B cell (primary cell): Measurements from ENCODE around the gene PRSS21. TPM values are rescaled to one million over a fixed set of nuclear protein-coding genes. Genes with fewer than 3 reads are reported as not detected.

ENCODE experiments used
- ATAC-seq: fragments of 200-7000 bp; cut with Tn5 transposase; one replicate; pipeline ENCODE4 v1.10.0; 2021; ENCODE audit warnings: low read depth, mild to moderate bottlenecking, moderate number of reproducible peaks, moderate library complexity
- CTCF ChIA-PET: fragments of 350-600 bp; sonication (Branson Sonifier 250); formaldehyde crosslinking; loops from one replicate; lab custom pipeline; 2021; ENCODE audit warnings: antibody characterized with exemption, inconsistent platforms; lab: Charles Lee
- POLR2A ChIA-PET: fragments of 350-600 bp; sonication (Branson Sonifier 250); formaldehyde crosslinking; loops from one replicate; lab custom pipeline; 2021; ENCODE audit warnings: antibody characterized with exemption; lab: Charles Lee
- DNase-seq: peaks from one replicate; pipeline ENCODE4 v3.0.0; 2013
- H2AFZ ChIP-seq: 2 replicates; pipeline ENCODE4 v1.6.1; 2012; ENCODE audit warnings: mild to moderate bottlenecking, low read depth, low read length; ENCODE audit not compliant: insufficient read depth, poor library complexity, severe bottlenecking
- H3K27ac ChIP-seq, 2 donors: 1 replicate in 1 of 2; 2 replicates in 1 of 2; pipeline ENCODE4 v1.5.1; 2012 to 2013; ENCODE audit warnings: low read length in 2 of 2, mild to moderate bottlenecking in 2 of 2, moderate library complexity in 1 of 2
- H3K27me3 ChIP-seq, 4 experiments: fragments of 200-600 bp in 1 of 4; sonication (generic) in 1 of 4; replicated peaks in 1 of 4; 1 replicate in 2 of 4; 2 replicates in 2 of 4; pipeline versions ENCODE4 v1.6.1 to v1.7.0; 2013 to 2016; ENCODE audit warnings: low read length in 3 of 4, mild to moderate bottlenecking in 2 of 4, mixed read lengths in 1 of 4, moderate library complexity in 1 of 4; ENCODE audit not compliant: insufficient read depth in 4 of 4, control insufficient read depth in 3 of 4; ENCODE audit errors: control extremely low read depth in 1 of 4
- H3K36me3 ChIP-seq, 2 experiments: replicated peaks in 1 of 2; 1 replicate in 1 of 2; 2 replicates in 1 of 2; pipeline versions ENCODE4 v1.6.1 to v1.7.1; 2013; ENCODE audit warnings: low read length in 1 of 2; ENCODE audit not compliant: insufficient read depth in 2 of 2, control insufficient read depth in 1 of 2; ENCODE audit errors: control extremely low read depth in 1 of 2, extremely low read depth in 1 of 2
- H3K4me1 ChIP-seq, 2 donors: fragments of 200-600 bp in 1 of 2; sonication (generic) in 1 of 2; 1 replicate in 1 of 2; 2 replicates in 1 of 2; pipeline versions ENCODE4 v1.5.1 to v1.6.1; 2013 to 2017; ENCODE audit warnings: low read length in 2 of 2; ENCODE audit not compliant: control insufficient read depth in 2 of 2, insufficient read depth in 2 of 2
- H3K4me2 ChIP-seq: replicated peaks from 2 replicates; pipeline ENCODE3; 2012; ENCODE audit warnings: mild to moderate bottlenecking, low read depth, low read length; ENCODE audit not compliant: poor library complexity, severe bottlenecking
- H3K4me3 ChIP-seq, 5 experiments: fragments of 200-600 bp in 1 of 5; sonication (generic) in 1 of 5; 1 replicate in 3 of 5; 2 replicates in 2 of 5; pipeline versions ENCODE4 v1.5.1 to v1.7.0; 2011 to 2016; ENCODE audit warnings: low read length in 4 of 5, mild to moderate bottlenecking in 4 of 5, low read depth in 2 of 5, control low read depth in 1 of 5, moderate library complexity in 1 of 5; ENCODE audit not compliant: insufficient read depth in 1 of 5; ENCODE audit errors: control extremely low read depth in 1 of 5, extremely low read depth in 1 of 5
- H3K79me2 ChIP-seq: fragments of 200-600 bp; sonication (generic); one replicate; pipeline ENCODE4 v1.6.0; 2016; ENCODE audit warnings: low read length; ENCODE audit not compliant: control insufficient read depth, insufficient read depth
- H3K9ac ChIP-seq: fragments of 200-600 bp; sonication (generic); 2 replicates; pipeline ENCODE4 v1.6.1; 2017; ENCODE audit warnings: mild to moderate bottlenecking, low read length, moderate library complexity
- H3K9me3 ChIP-seq, 3 donors: one replicate each; pipeline versions ENCODE4 v1.6.1 to v1.7.1; 2013; ENCODE audit warnings: low read length in 2 of 3; ENCODE audit not compliant: control insufficient read depth in 2 of 3, insufficient read depth in 1 of 3; ENCODE audit errors: control extremely low read depth in 1 of 3
- H4K20me1 ChIP-seq: 2 replicates; pipeline ENCODE4 v1.6.0; 2012; ENCODE audit warnings: mild to moderate bottlenecking, low read length; ENCODE audit not compliant: insufficient read depth, control insufficient read depth, poor library complexity, severe bottlenecking
- H3K27ac Mint-ChIP-seq: one replicate; pipeline ENCODE4 v1.8.0; 2021; ENCODE audit warnings: mixed read lengths
- H3K27me3 Mint-ChIP-seq: one replicate; pipeline ENCODE4 v1.8.0; 2021; ENCODE audit warnings: mixed read lengths
- H3K4me1 Mint-ChIP-seq: one replicate; pipeline ENCODE4 v1.8.0; 2021; ENCODE audit warnings: mixed read lengths
- H3K4me3 Mint-ChIP-seq: one replicate; pipeline ENCODE4 v1.8.0; 2021; ENCODE audit warnings: mixed read lengths
- H3K9me3 Mint-ChIP-seq: one replicate; pipeline ENCODE4 v1.8.0; 2022; ENCODE audit warnings: mixed read lengths; ENCODE audit not compliant: insufficient read depth
- CTCF ChIP-seq: fragments of 200-600 bp; IDR thresholded peaks from one replicate; pipeline ENCODE4 v1.8.0; 2022; ENCODE audit warnings: antibody characterized with exemption, mild to moderate bottlenecking
- EZH2 ChIP-seq: IDR thresholded peaks from 2 replicates; pipeline ENCODE4 v1.6.1; 2012; ENCODE audit warnings: borderline replicate concordance, low read depth, mild to moderate bottlenecking, moderate library complexity, low read length; ENCODE audit not compliant: insufficient read depth, poor library complexity, severe bottlenecking
- WGBS: methylation state at CpG from one replicate; pipeline ENCODE4 v1.1.5; 2013; ENCODE audit warnings: missing lambda C conversion rate; ENCODE audit not compliant: insufficient coverage; 5-methylcytosine and 5-hydroxymethylcytosine counted together
- intact Hi-C: fragments of 100-400 bp; cut with micrococcal nuclease; formaldehyde crosslinking; loops from one replicate; pipeline ENCODE4 v1.10.0; 2022
- polyA plus RNA-seq: library from polyadenylated mRNA; depleted of rRNA; stranded (reverse); fragments of >200 nt; gene quantifications from 2 replicates; pipeline ENCODE4 v1.2.3, GENCODE V29; 2012
- total RNA-seq, 2 donors: library from RNA; stranded (reverse); fragments of 120-200 nt in 1 of 2; gene quantifications; 1 replicate in 1 of 2; 2 replicates in 1 of 2; pipeline versions ENCODE4 v1.2.3 to v1.2.4, GENCODE V29; 2013 to 2022

Gene PRSS21
- total and polyA plus RNA-seq, 2 donors (not counting 1 experiment from before 2014, with no cell fraction given) = 2.0 to 5.8 TPM

DNA sequence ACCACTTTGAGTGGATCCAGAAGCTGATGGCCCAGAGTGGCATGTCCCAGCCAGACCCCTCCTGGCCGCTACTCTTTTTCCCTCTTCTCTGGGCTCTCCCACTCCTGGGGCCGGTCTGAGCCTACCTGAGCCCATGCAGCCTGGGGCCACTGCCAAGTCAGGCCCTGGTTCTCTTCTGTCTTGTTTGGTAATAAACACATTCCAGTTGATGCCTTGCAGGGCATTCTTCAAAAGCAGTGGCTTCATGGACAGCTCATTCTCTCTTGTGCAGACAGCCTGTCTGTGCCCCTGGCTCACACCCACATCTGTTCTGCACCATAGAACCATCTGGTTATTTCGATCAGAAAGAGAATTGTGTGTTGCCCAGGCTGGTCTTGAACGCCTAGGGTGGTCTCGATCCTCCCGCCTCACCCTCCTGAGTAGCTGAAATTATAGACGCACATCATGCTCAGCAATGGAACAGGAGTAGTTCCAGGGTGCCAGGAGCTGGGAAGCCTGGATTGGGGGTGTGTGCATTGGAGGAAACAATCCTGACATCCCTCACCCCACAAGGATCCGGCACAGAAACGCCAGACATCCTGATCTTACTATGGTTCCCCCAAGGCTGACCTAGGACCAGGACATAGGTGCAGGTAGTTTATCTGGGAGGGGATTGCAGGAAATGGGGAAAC, 4.6 kb downstream of the PRSS21 start:
- Histone ChIP-seq H3K4me3 (no peak overlapping the region), H3K4me2 (no peak overlapping the region), H3K36me3 (no peaks in the 10 kb centered on the region), H2AFZ (no peak overlapping the region), H3K9me3 (no peaks in the 10 kb centered on the region), H3K9ac (no peak overlapping the region), H3K27me3 (no peaks in the 10 kb centered on the region), H3K79me2 (no peaks in the 10 kb centered on the region), H4K20me1 (no peaks in the 10 kb centered on the region), H3K4me1 (no peaks in the 10 kb centered on the region), H3K27ac (no peak overlapping the region)
- no peak overlapping the region for H3K27ac Mint-ChIP-seq
- no peak for ATAC-seq
- H3K4me3 Mint-ChIP-seq = no peak overlapping the region
- WGBS = 79% methylated on average over 3 of the region's 9 CpGs
- POLR2A ChIA-PET = no interaction called here
- TF ChIP-seq CTCF (no peak), EZH2 (no peak)
- intact Hi-C loops = no loop called here
- H3K4me1 Mint-ChIP-seq = no peaks in the 10 kb centered on the region
- peaks cover 7% of the 10 kb centered on the region for H3K27me3 Mint-ChIP-seq
- CTCF ChIA-PET = no interaction called here
- no peak for DNase-seq
- H3K9me3 Mint-ChIP-seq = no peaks in the 10 kb centered on the region

- H3K27me3 Mint-ChIP-seq = peaks cover 7% of the 10 kb centered on the region
- no peaks in the 10 kb centered on the region for H3K4me1 ChIP-seq
- H3K27me3 ChIP-seq = no peaks in the 10 kb centered on the region
- intact Hi-C loops = no loop called here
- DNase-seq (no peak), ATAC-seq (no peak)
- H3K9me3 ChIP-seq = no peaks in the 10 kb centered on the region
- H3K9me3 Mint-ChIP-seq = no peaks in the 10 kb centered on the region
- no peak overlapping the region for H3K27ac Mint-ChIP-seq
- ChIA-PET CTCF (no interaction called here), POLR2A (no interaction called here)
- H3K27ac ChIP-seq = no peak overlapping the region
- no peaks in the 10 kb centered on the region for H4K20me1 ChIP-seq
- H3K36me3 ChIP-seq = no peaks in the 10 kb centered on the region
- H2AFZ ChIP-seq = no peak overlapping the region
- no peaks in the 10 kb centered on the region for H3K4me1 Mint-ChIP-seq
- H3K4me3 Mint-ChIP-seq = no peak overlapping the region
- WGBS = 92% methylated on average over 4 of the region's 8 CpGs
- H3K9ac ChIP-seq = no peak overlapping the region
- no peak overlapping the region for H3K4me2 ChIP-seq
- H3K4me3 ChIP-seq = no peak overlapping the region
- no peaks in the 10 kb centered on the region for H3K79me2 ChIP-seq
- no peak for TF ChIP-seq CTCF
- no peak for TF ChIP-seq EZH2
These were observed 5.1 kb downstream of the PRSS21 start for GRCh38 chr16:2822158-2822495.
